ENCODE data around the gene RFC1.
A peak's percentile ranks its signal among the peaks of the same experiment; 100 is the strongest.

The RFC1 gene

DNA sequence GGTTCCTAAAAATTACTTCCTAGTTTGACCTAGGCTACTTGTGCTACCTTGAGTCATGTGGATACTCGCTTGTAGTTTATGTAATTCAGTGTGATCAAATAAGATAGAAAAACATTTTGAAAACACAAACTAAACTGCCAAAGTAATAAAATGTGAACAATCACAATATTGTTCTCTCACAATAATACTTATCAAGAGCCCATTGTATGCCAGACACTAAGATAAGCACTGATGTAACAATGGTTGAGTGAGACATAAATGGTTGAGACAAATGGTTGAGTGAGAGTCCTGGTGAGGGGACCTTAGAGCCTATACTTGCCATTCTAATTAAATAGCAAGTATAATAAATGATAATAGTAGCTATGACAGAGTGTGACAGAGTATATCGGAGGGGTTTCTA is 41.7 kb downstream of the RFC1 start:
- Histone ChIP-seq H3K18ac (ENCODE audit: low read depth in 1 of 2, low read length in 2 of 2) (no peak overlapping the region), H2AFZ (ENCODE audit: low read depth, low read length) (no peak overlapping the region), H2BK120ac (ENCODE audit: low read depth, low read length) (no peak overlapping the region), H4K91ac (ENCODE audit: low read length) (no peak overlapping the region), H3K9me3 (ENCODE audit: control insufficient read depth, low read length) (no peaks in the 10 kb centered on the region), H3K4me2 (ENCODE audit: low read length, poor library complexity, severe bottlenecking) (no peak overlapping the region), H2BK12ac (ENCODE audit: low read length in 2 of 2) (no peak overlapping the region), H2BK5ac (ENCODE audit: low read depth, low read length, poor library complexity, severe bottlenecking) (no peak overlapping the region), H4K8ac (ENCODE audit: low read length) (no peak overlapping the region), H3K36me3 (ENCODE audit: control insufficient read depth in 1 of 2, insufficient read depth in 2 of 2, low read depth in 1 of 2, low read length in 2 of 2) (peaks cover 4 to 22% of the 10 kb centered on the region in 2 experiments), H3K9ac (ENCODE audit: low read length) (no peak overlapping the region), H3K4ac (ENCODE audit: low read depth in 1 of 2, low read length in 2 of 2) (no peak overlapping the region), H3K4me3 (ENCODE audit: insufficient read depth in 1 of 2, low read depth in 1 of 2, low read length in 2 of 2) (no peak overlapping the region), H3K27me3 (ENCODE audit: control insufficient read depth in 1 of 2, insufficient read depth in 1 of 2, low read length in 2 of 2) (no peaks in the 10 kb centered on the region), H2BK15ac (ENCODE audit: low read depth, poor library complexity, severe bottlenecking) (no peak overlapping the region), H3K79me1 (replicated peaks; ENCODE audit: low read length, poor library complexity, severe bottlenecking) (peaks cover 13% of the 10 kb centered on the region), H2AK5ac (ENCODE audit: low read length, severe bottlenecking) (peak overlapping the region; percentile 27), H3K23ac (ENCODE audit: low read length in 2 of 2) (no peak overlapping the region), H3K27ac (ENCODE audit: low read length, poor library complexity, severe bottlenecking) (peak overlapping the region; percentile 47), H3K14ac (ENCODE audit: low read length in 2 of 2) (no peak overlapping the region), H3K4me1 (ENCODE audit: control insufficient read depth, insufficient read depth, low read depth, low read length) (peaks cover 5% of the 10 kb centered on the region)
- 100% methylated on average over 1 of the region's 2 CpGs for WGBS
- DNase-seq: no peak

- Histone ChIP-seq H3K4ac (ENCODE audit: low read depth in 1 of 2, low read length in 2 of 2) (no peak overlapping the region), H3K9ac (ENCODE audit: low read length) (no peak overlapping the region), H3K18ac (ENCODE audit: low read depth in 1 of 2, low read length in 2 of 2) (no peak overlapping the region), H3K4me1 (ENCODE audit: control insufficient read depth, insufficient read depth, low read depth, low read length) (peaks cover 5% of the 10 kb centered on the region), H4K91ac (ENCODE audit: low read length) (no peak overlapping the region), H2BK120ac (ENCODE audit: low read depth, low read length) (no peak overlapping the region), H3K36me3 (ENCODE audit: control insufficient read depth in 1 of 2, insufficient read depth in 2 of 2, low read depth in 1 of 2, low read length in 2 of 2) (peaks cover 4 to 23% of the 10 kb centered on the region in 2 experiments), H3K14ac (ENCODE audit: low read length in 2 of 2) (no peak overlapping the region), H3K23ac (ENCODE audit: low read length in 2 of 2) (no peak overlapping the region), H2AK5ac (ENCODE audit: low read length, severe bottlenecking) (no peak overlapping the region), H3K27ac (ENCODE audit: low read length, poor library complexity, severe bottlenecking) (no peak overlapping the region), H3K79me1 (replicated peaks; ENCODE audit: low read length, poor library complexity, severe bottlenecking) (peaks cover 11% of the 10 kb centered on the region), H2BK12ac (ENCODE audit: low read length in 2 of 2) (no peak overlapping the region), H3K4me2 (ENCODE audit: low read length, poor library complexity, severe bottlenecking) (no peak overlapping the region), H3K4me3 (ENCODE audit: insufficient read depth in 1 of 2, low read depth in 1 of 2, low read length in 2 of 2) (no peak overlapping the region), H2BK15ac (ENCODE audit: low read depth, poor library complexity, severe bottlenecking) (no peak overlapping the region), H2BK5ac (ENCODE audit: low read depth, low read length, poor library complexity, severe bottlenecking) (no peak overlapping the region), H3K9me3 (ENCODE audit: control insufficient read depth, low read length) (no peaks in the 10 kb centered on the region), H2AFZ (ENCODE audit: low read depth, low read length) (no peak overlapping the region), H3K27me3 (ENCODE audit: control insufficient read depth in 1 of 2, insufficient read depth in 1 of 2, low read length in 2 of 2) (no peaks in the 10 kb centered on the region), H4K8ac (ENCODE audit: low read length) (no peak overlapping the region)
- WGBS: no CpG with 5 or more reads among the region's 1 CpG
- no peak for DNase-seq
Observed at GRCh38 chr4:39323821-39324220, 42.3 kb downstream of the RFC1 start.

DNA sequence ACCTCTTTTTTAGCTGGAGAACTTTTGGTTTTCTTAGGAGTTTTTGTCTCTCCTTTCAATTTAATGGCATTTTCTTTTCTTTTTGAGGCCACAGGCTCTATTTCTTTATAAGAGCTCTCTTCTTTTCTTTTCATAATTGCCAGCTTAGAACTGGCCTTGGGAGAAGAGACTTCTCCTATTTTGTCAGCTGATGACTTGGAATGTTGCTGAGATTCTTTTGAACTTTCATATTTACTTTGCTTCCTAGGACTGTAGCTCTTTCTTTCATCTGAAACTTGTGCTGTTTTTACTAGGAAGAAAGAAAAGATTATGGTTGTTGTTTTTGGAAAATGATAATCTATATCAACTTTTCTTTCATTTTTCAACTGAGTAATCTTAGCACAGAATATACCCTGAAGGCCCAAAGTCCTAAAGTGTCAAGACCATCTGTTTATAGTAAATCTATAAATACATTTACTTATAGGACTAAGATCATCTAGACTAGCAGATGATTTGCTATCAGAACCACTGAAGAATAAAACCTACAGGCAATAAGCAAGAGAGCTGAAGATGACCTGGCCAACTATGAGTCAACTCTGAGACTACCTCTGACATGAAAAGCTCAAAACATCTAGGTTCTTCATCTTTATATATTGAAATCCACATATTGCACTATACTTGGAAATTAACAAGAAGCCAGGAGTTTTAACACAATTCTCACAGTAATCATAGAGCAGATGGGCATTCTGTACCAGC is 45.6 kb downstream of the RFC1 start:
- Histone ChIP-seq H3K36me3 (ENCODE audit: control insufficient read depth in 1 of 2, insufficient read depth in 2 of 2, low read depth in 1 of 2, low read length in 2 of 2) (peaks cover 12 to 22% of the 10 kb centered on the region in 2 experiments), H3K27me3 (ENCODE audit: control insufficient read depth in 1 of 2, insufficient read depth in 1 of 2, low read length in 2 of 2) (no peaks in the 10 kb centered on the region), H3K4ac (ENCODE audit: low read depth in 1 of 2, low read length in 2 of 2) (no peak overlapping the region), H2BK15ac (ENCODE audit: low read depth, poor library complexity, severe bottlenecking) (no peak overlapping the region), H4K91ac (ENCODE audit: low read length) (no peak overlapping the region), H2AK5ac (ENCODE audit: low read length, severe bottlenecking) (no peak overlapping the region), H3K27ac (ENCODE audit: low read length, poor library complexity, severe bottlenecking) (peak overlapping the region; percentile 73), H4K8ac (ENCODE audit: low read length) (no peak overlapping the region), H2AFZ (ENCODE audit: low read depth, low read length) (no peak overlapping the region), H3K79me1 (replicated peaks; ENCODE audit: low read length, poor library complexity, severe bottlenecking) (peaks cover 8% of the 10 kb centered on the region), H3K4me1 (ENCODE audit: control insufficient read depth, insufficient read depth, low read depth, low read length) (peaks cover 7% of the 10 kb centered on the region), H2BK5ac (ENCODE audit: low read depth, low read length, poor library complexity, severe bottlenecking) (no peak overlapping the region), H3K9ac (ENCODE audit: low read length) (peak overlapping the region; percentile 24), H3K4me2 (ENCODE audit: low read length, poor library complexity, severe bottlenecking) (no peak overlapping the region), H3K9me3 (ENCODE audit: control insufficient read depth, low read length) (no peaks in the 10 kb centered on the region), H2BK120ac (ENCODE audit: low read depth, low read length) (no peak overlapping the region), H3K23ac (ENCODE audit: low read length in 2 of 2) (no peak overlapping the region), H3K18ac (ENCODE audit: low read depth in 1 of 2, low read length in 2 of 2) (no peak overlapping the region), H3K14ac (ENCODE audit: low read length in 2 of 2) (no peak overlapping the region), H3K4me3 (ENCODE audit: insufficient read depth in 1 of 2, low read depth in 1 of 2, low read length in 2 of 2) (no peak overlapping the region), H2BK12ac (ENCODE audit: low read length in 2 of 2) (no peak overlapping the region)
- peak; percentile 19 for DNase-seq

DNA sequence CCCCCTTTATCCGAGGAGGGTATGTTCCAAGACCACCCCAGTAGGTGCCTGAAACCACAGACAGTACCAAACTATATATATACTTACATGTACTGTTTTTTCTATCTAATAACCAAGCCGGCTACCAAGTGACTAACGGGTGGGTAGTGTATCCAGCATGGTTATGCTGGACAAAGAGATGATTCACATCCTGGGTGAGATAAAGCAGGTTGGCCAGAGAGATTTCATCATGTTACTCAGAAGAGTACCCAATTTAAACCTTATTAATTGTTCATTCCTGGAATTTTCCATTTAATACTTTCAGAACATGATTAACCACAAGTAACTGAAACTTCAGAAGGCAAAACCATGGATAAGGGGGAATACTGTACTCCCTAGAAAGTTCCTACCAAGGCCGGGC is 46.5 kb downstream of the RFC1 start:
- no peak overlapping the region for H3K4ac ChIP-seq (ENCODE audit: low read depth in 1 of 2, low read length in 2 of 2)
- H3K79me1 ChIP-seq (replicated peaks; ENCODE audit: low read length, poor library complexity, severe bottlenecking): peaks cover 15% of the 10 kb centered on the region
- no peak overlapping the region for H3K4me2 ChIP-seq (ENCODE audit: low read length, poor library complexity, severe bottlenecking)
- H3K4me1 ChIP-seq (ENCODE audit: control insufficient read depth, insufficient read depth, low read depth, low read length): peaks cover 3% of the 10 kb centered on the region
- no peak overlapping the region for H3K4me3 ChIP-seq (ENCODE audit: insufficient read depth in 1 of 2, low read depth in 1 of 2, low read length in 2 of 2)
- H2BK5ac ChIP-seq (ENCODE audit: low read depth, low read length, poor library complexity, severe bottlenecking): no peak overlapping the region
- no peak overlapping the region for H4K8ac ChIP-seq (ENCODE audit: low read length)
- H3K27ac ChIP-seq (ENCODE audit: low read length, poor library complexity, severe bottlenecking): peak overlapping the region; percentile 76
- no peak overlapping the region for H3K23ac ChIP-seq (ENCODE audit: low read length in 2 of 2)
- peak overlapping the region; percentile 24 for H3K9ac ChIP-seq (ENCODE audit: low read length)
- peaks cover 10 to 29% of the 10 kb centered on the region in 2 experiments for H3K36me3 ChIP-seq (ENCODE audit: control insufficient read depth in 1 of 2, insufficient read depth in 2 of 2, low read depth in 1 of 2, low read length in 2 of 2)
- no peaks in the 10 kb centered on the region for H3K27me3 ChIP-seq (ENCODE audit: control insufficient read depth in 1 of 2, insufficient read depth in 1 of 2, low read length in 2 of 2)
- no peak overlapping the region for H2AFZ ChIP-seq (ENCODE audit: low read depth, low read length)
- WGBS: 58% methylated on average over 2 of the region's 4 CpGs
- no peak overlapping the region for H3K18ac ChIP-seq (ENCODE audit: low read depth in 1 of 2, low read length in 2 of 2)
- DNase-seq: peak; percentile 70
- H4K91ac ChIP-seq (ENCODE audit: low read length): no peak overlapping the region
- H3K14ac ChIP-seq (ENCODE audit: low read length in 2 of 2): no peak overlapping the region
- no peaks in the 10 kb centered on the region for H3K9me3 ChIP-seq (ENCODE audit: control insufficient read depth, low read length)
- H2BK120ac ChIP-seq (ENCODE audit: low read depth, low read length): no peak overlapping the region
- no peak overlapping the region for H2AK5ac ChIP-seq (ENCODE audit: low read length, severe bottlenecking)
- no peak overlapping the region for H2BK12ac ChIP-seq (ENCODE audit: low read length in 2 of 2)
- H2BK15ac ChIP-seq (ENCODE audit: low read depth, poor library complexity, severe bottlenecking): no peak overlapping the region

Measured in mesenchymal stem cell (in vitro differentiated cells and primary cell).